ENCODE measurements around the gene CEBPZOS.

Gene CEBPZOS

GRCh38 chr2:37244017-37244416 is 47.7 kb downstream of the CEBPZOS start:
- DNase-seq = no peak

- no peak for DNase-seq
Measured at GRCh38 chr2:37244755-37245154, 48.5 kb downstream of the CEBPZOS start.

- no peak for DNase-seq
Measured at GRCh38 chr2:37246205-37246604, 49.9 kb downstream of the CEBPZOS start.

- DNase-seq = no peak
Measured at GRCh38 chr2:37250869-37251740, 54.8 kb downstream of the CEBPZOS start.
